AG04449 (cell line): ENCODE measurements around the gene PAN2.
"Not testable (repeated sequence)": the region's sequence is repeated elsewhere in the genome, so short reads cannot be mapped to it uniquely, and the experiment has no call there.

Source experiments
- CTCF ChIA-PET: fragments of 350-600 bp; formaldehyde crosslinking; extraction: SDS; loops from one replicate; lab custom pipeline; 2021; ENCODE audit warnings: antibody characterized with exemption; lab: Yijun Ruan, JAX
- POLR2A ChIA-PET: fragments of 400-600, 350-600 bp; formaldehyde crosslinking; extraction: SDS; loops from one replicate; lab custom pipeline; 2020; ENCODE audit warnings: antibody characterized with exemption, inconsistent platforms; lab: Yijun Ruan, JAX
- DNase-seq: peaks from one replicate; pipeline ENCODE4 v3.0.0-alpha.2; 2010; ENCODE audit warnings: low read depth, low spot score
- H3K4me3 ChIP-seq: 2 replicates; pipeline ENCODE4 v1.5.1; 2011; ENCODE audit warnings: low read depth, mild to moderate bottlenecking, control low read depth, low read length
- CTCF ChIP-seq: IDR thresholded peaks from one replicate; pipeline ENCODE4 v1.5.1; 2011; ENCODE audit warnings: mild to moderate bottlenecking, moderate library complexity, low read length, control low read depth, inconsistent platforms; ENCODE audit not compliant: insufficient read depth; ENCODE audit errors: missing control alignments

PAN2 gene

GRCh38 chr12:56330936-56331490 is 2.8 kb downstream of the PAN2 start:
- H3K4me3 ChIP-seq = no peak overlapping the region
- ChIA-PET POLR2A (no interaction called here), CTCF (interaction anchor here (1.0 kb wide), 1 partner anchor 21 kb away, joined by 3 read pairs; no protein-coding TSS in a partner anchor)
- no peak for DNase-seq
- TF ChIP-seq CTCF = no peak

GRCh38 chr12:56326533-56326932 is 7.3 kb downstream of the PAN2 start:
- H3K4me3 ChIP-seq = no peak overlapping the region
- CTCF ChIA-PET = interaction anchor here (1.0 to 1.6 kb wide), 2 partner anchors 11 to 33 kb away, joined by 3 read pairs; partner anchors contain the start of gene STAT2
- no peak for DNase-seq
- no peak for TF ChIP-seq CTCF
- POLR2A ChIA-PET = no interaction called here

GRCh38 chr12:56326126-56326525 is 7.7 kb downstream of the PAN2 start:
- POLR2A ChIA-PET = no interaction called here

GRCh38 chr12:56324206-56324605 is 9.6 kb downstream of the PAN2 start:
- ChIA-PET POLR2A (interaction anchor here (1.0 kb wide), 2 partner anchors 8 to 9 kb away, joined by 3 to 5 read pairs; partner anchors contain the start of genes CNPY2 and PAN2), CTCF (interaction anchor here (1.0 to 1.5 kb wide), 3 partner anchors 9 to 36 kb away, joined by 3 to 5 read pairs (median 3); partner anchors contain the start of genes PAN2 and STAT2)
- H3K4me3 ChIP-seq = no peak overlapping the region
- TF ChIP-seq CTCF = no peak
- no peak for DNase-seq

More at GRCh38 chr12:56326126-56326525, 7.7 kb downstream of the PAN2 start:
- no peak overlapping the region for H3K4me3 ChIP-seq
- TF ChIP-seq CTCF = no peak
- DNase-seq = no peak
- CTCF ChIA-PET = interaction anchor here (1.0 kb wide), 2 partner anchors 12 to 19 kb away, joined by 3 read pairs; no protein-coding TSS in a partner anchor

- DNase-seq, H3K4me3 ChIP-seq, POLR2A ChIA-PET, CTCF ChIA-PET: not testable (repeated sequence)
Observed at GRCh38 chr12:56321610-56322009, 12.2 kb downstream of the PAN2 start.

GRCh38 chr12:56321027-56321426 is 12.8 kb downstream of the PAN2 start:
- ChIA-PET CTCF (no interaction called here), POLR2A (no interaction called here)
- no peak overlapping the region for H3K4me3 ChIP-seq
- no peak for TF ChIP-seq CTCF
- DNase-seq = no peak
